NCI-H1436 treated with DMSO at 0.1 percent for 48 hours (cell line): ENCODE results near the gene OPN4.

Experiments used
- DNase-seq: peaks from one replicate; lab custom pipeline; 2025; lab: John Stamatoyannopoulos, UW

OPN4 gene

GRCh38 chr10:86681047-86681446 lies 26.7 kb downstream of the OPN4 start:
- no peak for DNase-seq

GRCh38 chr10:86681722-86682386 lies 27.5 kb downstream of the OPN4 start:
- no peak for DNase-seq

- DNase-seq = no peak
These were observed 28.3 kb downstream of the OPN4 start for GRCh38 chr10:86682675-86683074.

- no peak for DNase-seq
These were observed 30.2 kb downstream of the OPN4 start for GRCh38 chr10:86684331-86685097.

- no peak for DNase-seq
These were observed 31.1 kb downstream of the OPN4 start for GRCh38 chr10:86685416-86685815.

- no peak for DNase-seq
These were observed 31.7 kb downstream of the OPN4 start for GRCh38 chr10:86685893-86686632.

GRCh38 chr10:86686972-86687371 lies 32.6 kb downstream of the OPN4 start:
- DNase-seq = no peak

GRCh38 chr10:86687750-86688149 lies 33.4 kb downstream of the OPN4 start:
- no peak for DNase-seq

- no peak for DNase-seq
These were observed 34.1 kb downstream of the OPN4 start for GRCh38 chr10:86688398-86688921.

- DNase-seq = no peak
These were observed 34.8 kb downstream of the OPN4 start for GRCh38 chr10:86689146-86689545.

- no peak for DNase-seq
These were observed 35.9 kb downstream of the OPN4 start for GRCh38 chr10:86690231-86690630.

GRCh38 chr10:86690657-86691084 lies 36.3 kb downstream of the OPN4 start:
- DNase-seq = no peak

GRCh38 chr10:86691333-86692022 lies 37.1 kb downstream of the OPN4 start:
- DNase-seq = no peak

GRCh38 chr10:86692023-86692514 lies 37.7 kb downstream of the OPN4 start:
- DNase-seq = no peak

- no peak for DNase-seq
These were observed 38.3 kb downstream of the OPN4 start for GRCh38 chr10:86692664-86693063.

GRCh38 chr10:86693275-86693674 lies 38.9 kb downstream of the OPN4 start:
- no peak for DNase-seq

GRCh38 chr10:86693721-86694369 lies 39.5 kb downstream of the OPN4 start:
- DNase-seq = no peak

GRCh38 chr10:86698207-86698940 lies 44.0 kb downstream of the OPN4 start:
- DNase-seq = no peak

- no peak for DNase-seq
These were observed 44.8 kb downstream of the OPN4 start for GRCh38 chr10:86699125-86699524.

- DNase-seq = no peak
These were observed 45.2 kb downstream of the OPN4 start for GRCh38 chr10:86699541-86699940.
